BE2C (cell line): Measurements from ENCODE around the gene KCNJ10.
"Not testable (repeated sequence)": the region's sequence is repeated elsewhere in the genome, so short reads cannot be mapped to it uniquely, and the experiment has no call there.

Source experiments
- DNase-seq: peaks from one replicate; pipeline ENCODE4 v3.0.0-alpha.2; 2020
- H3K27me3 ChIP-seq: fragments of 250-450 bp; sonication (Bioruptor Pico); 2 replicates; pipeline ENCODE4 v1.5.1; 2020; ENCODE audit warnings: mild to moderate bottlenecking
- H3K36me3 ChIP-seq: fragments of 250-450 bp; sonication (Bioruptor Pico); 2 replicates; pipeline ENCODE4 v1.5.1; 2020; ENCODE audit warnings: mild to moderate bottlenecking
- H3K4me1 ChIP-seq: fragments of 250-450 bp; sonication (Bioruptor Pico); 2 replicates; pipeline ENCODE4 v1.5.1; 2020
- H3K4me3 ChIP-seq: 2 replicates; pipeline ENCODE4 v1.5.1; 2011; ENCODE audit warnings: low read depth, low read length
- H3K9me3 ChIP-seq: fragments of 250-450 bp; sonication (Bioruptor Pico); 2 replicates; pipeline ENCODE4 v1.5.1; 2020
- CTCF ChIP-seq: IDR thresholded peaks from 2 replicates; pipeline ENCODE4 v1.5.1; 2012; ENCODE audit warnings: mild to moderate bottlenecking, low read depth, low read length

KCNJ10 gene

DNA sequence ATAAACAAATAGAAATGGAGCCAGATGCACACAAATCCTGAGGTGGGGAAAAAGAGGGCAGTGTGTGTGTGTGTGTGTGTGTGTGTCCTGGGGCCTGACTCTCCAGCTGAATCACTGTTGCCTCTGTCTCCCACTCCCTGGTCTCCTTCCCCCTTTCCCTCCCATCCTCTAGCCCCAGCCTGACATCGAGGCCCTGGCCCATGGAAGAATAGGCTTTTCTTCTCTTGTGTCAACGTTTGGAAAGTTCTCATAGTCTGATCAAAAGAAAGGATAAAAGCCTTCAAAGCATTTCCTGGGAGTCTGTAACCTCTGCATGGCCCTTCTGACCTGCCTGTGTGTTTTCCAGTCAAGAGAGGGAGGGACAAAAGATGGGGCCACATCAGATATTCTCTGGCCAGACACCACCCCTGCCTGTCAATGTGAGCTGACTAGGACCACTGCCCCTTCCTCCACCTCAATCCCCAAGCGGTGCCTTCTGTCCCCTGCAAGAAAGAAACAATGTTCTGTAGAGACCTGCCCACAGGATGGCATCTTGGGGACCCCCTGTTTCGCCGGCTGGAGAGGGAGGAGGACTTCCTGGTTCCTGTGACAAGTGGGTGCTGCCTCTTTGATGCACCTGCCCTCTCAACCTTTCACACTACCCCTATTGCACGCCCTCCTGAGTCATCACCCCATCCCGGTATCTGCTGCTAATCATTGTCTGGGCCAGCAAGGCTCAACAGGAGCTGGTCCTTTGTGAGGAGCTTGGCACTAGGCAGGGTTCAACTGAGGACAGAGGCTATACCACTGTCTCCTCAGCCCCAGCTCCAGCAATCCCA, 16.2 kb downstream of the KCNJ10 start:
- H3K27me3 ChIP-seq: peaks cover 59% of the 10 kb centered on the region
- no peak for DNase-seq
- no peak overlapping the region for H3K4me3 ChIP-seq
- TF ChIP-seq CTCF: no peak
- no peaks in the 10 kb centered on the region for H3K9me3 ChIP-seq
- H3K36me3 ChIP-seq: no peaks in the 10 kb centered on the region
- H3K4me1 ChIP-seq: no peaks in the 10 kb centered on the region

- peaks cover 65% of the 10 kb centered on the region for H3K27me3 ChIP-seq
- DNase-seq: no peak
- H3K9me3 ChIP-seq: no peaks in the 10 kb centered on the region
- TF ChIP-seq CTCF: no peak
- no peaks in the 10 kb centered on the region for H3K4me1 ChIP-seq
- H3K4me3 ChIP-seq: no peak overlapping the region
- H3K36me3 ChIP-seq: no peaks in the 10 kb centered on the region
These were observed 17.0 kb downstream of the KCNJ10 start for GRCh38 chr1:160052936-160053335.

GRCh38 chr1:160050619-160051018, 19.3 kb downstream of the KCNJ10 start:
- no peak for DNase-seq
- peaks cover 49% of the 10 kb centered on the region for H3K27me3 ChIP-seq
- no peak overlapping the region for H3K4me3 ChIP-seq
- H3K36me3 ChIP-seq: no peaks in the 10 kb centered on the region
- H3K4me1 ChIP-seq: peaks cover 5% of the 10 kb centered on the region; the same call in 1 of the 2 replicates
- H3K9me3 ChIP-seq: no peaks in the 10 kb centered on the region
- no peak for TF ChIP-seq CTCF

GRCh38 chr1:160050182-160050581, 19.8 kb downstream of the KCNJ10 start:
- DNase-seq, H3K4me3 ChIP-seq, H3K9me3 ChIP-seq, H3K36me3 ChIP-seq, H3K4me1 ChIP-seq: not testable (repeated sequence)
- H3K27me3 ChIP-seq: peaks cover 45% of the 10 kb centered on the region

GRCh38 chr1:160049101-160049500, 20.9 kb downstream of the KCNJ10 start:
- Histone ChIP-seq H3K27me3 (peaks cover 38% of the 10 kb centered on the region), H3K9me3 (no peaks in the 10 kb centered on the region), H3K36me3 (no peaks in the 10 kb centered on the region), H3K4me3 (no peak overlapping the region), H3K4me1 (peaks cover 5% of the 10 kb centered on the region; the same call in 1 of the 2 replicates)
- DNase-seq: no peak
- TF ChIP-seq CTCF: no peak

DNA sequence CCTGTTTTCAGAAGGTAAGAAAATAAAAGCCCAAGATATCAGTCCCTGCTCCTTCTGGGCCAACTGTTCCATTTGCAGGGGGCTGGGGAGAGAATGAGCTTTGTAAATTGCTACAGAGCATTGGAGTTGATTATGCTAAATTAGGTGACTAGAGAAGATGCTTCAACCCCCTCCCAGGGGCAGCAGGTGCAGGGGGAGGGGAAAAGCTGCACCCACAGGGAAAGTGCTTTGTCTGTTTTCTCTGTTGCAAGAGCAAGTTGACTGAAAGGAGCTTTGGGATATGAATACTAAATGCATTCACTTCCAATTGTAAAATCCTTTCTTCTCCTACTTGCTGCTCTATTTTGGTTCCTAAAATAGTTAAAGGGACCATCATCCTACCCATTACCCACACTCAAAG, 21.6 kb downstream of the KCNJ10 start:
- peaks cover 32% of the 10 kb centered on the region for H3K27me3 ChIP-seq
- peaks cover 5% of the 10 kb centered on the region; the same call in 1 of the 2 replicates for H3K4me1 ChIP-seq
- no peak overlapping the region for H3K4me3 ChIP-seq
- no peak for DNase-seq
- H3K36me3 ChIP-seq: no peaks in the 10 kb centered on the region
- H3K9me3 ChIP-seq: no peaks in the 10 kb centered on the region
- no peak for TF ChIP-seq CTCF
